SK-N-MC (cell line): ENCODE measurements around the gene LHX5.
A peak's percentile ranks its signal among the peaks of the same experiment; 100 is the strongest.

Experiments
- DNase-seq: peaks from one replicate; pipeline ENCODE4 v3.0.0-alpha.2; 2011; ENCODE audit warnings: low read depth, low spot score
- H3K27ac ChIP-seq: fragments of 200-600 bp; sonication (generic); 2 replicates; pipeline ENCODE4 v1.5.1; 2016; ENCODE audit warnings: mixed run types
- H3K36me3 ChIP-seq: fragments of 200-600 bp; sonication (generic); 2 replicates; pipeline ENCODE4 v1.6.1; 2017; ENCODE audit warnings: antibody characterized with exemption, low read length, mixed read lengths; ENCODE audit not compliant: insufficient read depth
- H3K4me3 ChIP-seq: fragments of 200-600 bp; sonication (generic); 2 replicates; pipeline ENCODE4 v1.5.1; 2016
- H3K9ac ChIP-seq: fragments of 200-600 bp; sonication (generic); 2 replicates; pipeline ENCODE4 v1.8.0; 2017; ENCODE audit warnings: mixed run types, mixed read lengths; ENCODE audit not compliant: insufficient read length
- H3K9me3 ChIP-seq: fragments of 200-600 bp; sonication (generic); 2 replicates; pipeline ENCODE4 v1.6.1; 2017; ENCODE audit warnings: low read depth, mild to moderate bottlenecking, antibody characterized with exemption, low read length, moderate library complexity, mixed read lengths
- EZH2 ChIP-seq: fragments of 200-600 bp; sonication (generic); IDR thresholded peaks from one replicate; pipeline ENCODE4 v1.6.1; 2017; ENCODE audit warnings: antibody characterized with exemption
- FOXP2 ChIP-seq: optimal IDR thresholded peaks from 2 replicates; pipeline ENCODE3; 2011; ENCODE audit warnings: mild to moderate bottlenecking, moderate library complexity; ENCODE audit not compliant: insufficient read depth; ENCODE audit errors: extremely low read length, control extremely low read depth
- POLR2AphosphoS5 ChIP-seq: IDR thresholded peaks from 2 replicates; pipeline ENCODE4 v1.6.1; 2012; ENCODE audit warnings: mild to moderate bottlenecking, low read depth, low read length, borderline replicate concordance

Gene LHX5

DNA sequence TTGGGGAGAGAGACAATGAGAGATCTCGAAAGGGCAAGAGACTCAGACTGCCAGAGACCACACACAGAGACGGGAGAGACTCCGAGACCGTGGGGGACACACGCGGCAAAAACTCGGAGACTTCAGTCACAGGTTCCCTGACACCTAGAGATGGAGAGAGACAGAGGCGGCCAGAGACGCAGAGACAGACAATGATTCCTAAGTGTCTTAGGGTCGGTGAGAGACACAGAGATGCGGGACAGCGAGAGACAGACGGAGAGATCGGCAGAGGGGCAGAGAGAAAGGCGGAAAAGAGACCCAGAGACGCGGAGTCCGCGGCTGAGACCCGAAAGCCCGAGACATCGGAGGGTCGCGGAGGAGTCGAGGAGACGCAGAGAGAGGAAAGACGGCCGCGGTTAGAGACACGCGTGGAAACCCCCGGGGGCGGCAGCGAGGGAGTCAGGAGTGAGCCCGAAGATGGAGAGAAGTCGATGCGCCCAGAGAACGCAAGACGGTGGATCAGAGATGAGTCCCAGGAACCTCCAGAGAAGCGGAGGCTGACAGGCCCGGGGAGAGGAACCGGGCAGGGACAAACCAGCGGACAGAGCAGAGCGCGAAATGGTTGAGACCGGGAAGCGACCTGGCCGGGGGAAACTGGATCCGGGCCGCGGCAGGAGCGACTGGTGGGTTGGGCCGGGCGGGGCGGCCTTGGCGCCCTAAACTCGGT, 7.8 kb downstream of the LHX5 start:
- H3K36me3 ChIP-seq = no peaks in the 10 kb centered on the region
- no peak for TF ChIP-seq POLR2AphosphoS5
- TF ChIP-seq EZH2 = peak; percentile 49
- TF ChIP-seq FOXP2 = no peak
- DNase-seq = no peak
- H3K9me3 ChIP-seq = no peaks in the 10 kb centered on the region
- no peak overlapping the region for H3K27ac ChIP-seq
- H3K9ac ChIP-seq = no peak overlapping the region
- no peak overlapping the region for H3K4me3 ChIP-seq

- no peak overlapping the region for H3K9ac ChIP-seq
- no peak overlapping the region for H3K27ac ChIP-seq
- no peaks in the 10 kb centered on the region for H3K9me3 ChIP-seq
- TF ChIP-seq FOXP2 (no peak), EZH2 (peak; percentile 94)
- no peaks in the 10 kb centered on the region for H3K36me3 ChIP-seq
- H3K4me3 ChIP-seq = no peak overlapping the region
- DNase-seq = no peak
Measured at GRCh38 chr12:113462998-113463745, 8.5 kb downstream of the LHX5 start.

DNA sequence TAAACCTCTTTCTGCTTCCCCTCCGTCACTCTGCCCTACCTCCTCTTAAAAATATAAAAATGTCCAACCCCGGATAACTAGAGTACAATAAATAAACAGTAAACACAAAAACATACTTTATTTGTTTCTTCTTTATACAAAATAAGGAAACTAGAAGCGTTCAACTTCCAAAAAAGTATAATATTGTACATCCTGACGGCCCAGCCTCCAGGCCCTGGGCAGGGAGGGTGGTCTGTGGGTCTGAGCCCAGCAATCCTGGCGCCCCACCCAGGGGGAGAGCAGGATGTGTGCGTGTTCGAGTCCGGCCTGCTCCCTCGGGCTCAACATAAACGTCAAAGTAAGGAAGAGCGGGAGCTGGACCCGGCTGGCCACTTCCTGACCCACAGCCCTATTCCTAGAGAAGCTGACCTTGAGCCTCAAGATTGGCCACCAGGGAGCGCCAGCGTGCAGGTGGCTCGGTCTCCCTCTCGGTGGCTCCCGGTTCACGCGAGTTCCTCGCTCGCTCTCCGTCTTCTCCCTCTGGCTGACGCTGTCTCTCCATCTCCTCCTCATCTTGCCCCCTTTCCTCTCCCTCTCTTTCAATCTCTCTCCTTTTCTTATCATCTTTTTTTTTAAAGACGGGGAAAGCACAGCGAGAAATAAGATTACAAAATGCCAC, 9.4 kb downstream of the LHX5 start:
- no peak overlapping the region for H3K27ac ChIP-seq
- no peak for TF ChIP-seq EZH2
- DNase-seq = no peak
- no peak overlapping the region for H3K9ac ChIP-seq
- H3K4me3 ChIP-seq = no peak overlapping the region
- no peaks in the 10 kb centered on the region for H3K9me3 ChIP-seq
- H3K36me3 ChIP-seq = no peaks in the 10 kb centered on the region

DNA sequence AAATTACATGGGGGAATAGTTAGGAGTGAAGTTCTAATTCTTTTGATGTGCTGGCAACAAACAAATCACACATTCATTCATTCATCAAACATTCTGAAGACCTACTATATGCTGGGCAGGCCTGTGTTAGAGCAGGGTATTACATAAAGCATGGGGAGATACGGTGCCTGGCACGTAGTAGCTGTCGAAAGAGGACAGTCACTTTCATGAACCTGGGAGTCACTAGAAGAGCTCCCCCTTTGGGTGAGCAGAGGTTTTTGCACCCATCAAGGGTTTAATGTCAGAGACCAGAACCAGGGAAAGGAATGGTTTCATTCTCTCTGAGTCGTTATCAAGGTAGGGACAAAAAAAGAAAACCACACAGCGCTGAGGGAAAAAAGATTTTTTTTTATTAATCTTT, 10.0 kb downstream of the LHX5 start:
- no peak overlapping the region for H3K27ac ChIP-seq
- no peak overlapping the region for H3K4me3 ChIP-seq
- DNase-seq = no peak
- H3K36me3 ChIP-seq = no peaks in the 10 kb centered on the region
- TF ChIP-seq POLR2AphosphoS5 (no peak), FOXP2 (no peak)
- no peaks in the 10 kb centered on the region for H3K9me3 ChIP-seq
- no peak overlapping the region for H3K9ac ChIP-seq

DNA sequence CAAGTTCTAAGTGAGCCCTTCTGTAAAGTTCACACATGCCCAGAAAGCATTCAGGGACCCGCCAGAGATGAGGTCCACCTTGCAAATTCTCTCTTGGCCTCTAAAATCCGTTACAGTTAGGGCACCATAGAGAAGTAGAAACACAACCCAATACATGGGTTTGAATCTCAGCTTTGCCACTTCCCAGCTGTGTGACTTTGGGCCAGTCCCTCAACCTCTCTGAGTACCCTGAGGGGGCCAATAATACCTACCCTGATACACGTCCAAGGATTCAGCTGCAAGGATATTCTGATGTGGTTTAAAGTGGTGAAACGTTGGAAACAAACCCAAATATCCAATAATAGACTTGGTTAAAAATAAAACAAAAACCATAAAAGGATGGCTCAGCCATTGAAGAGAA, 11.7 kb downstream of the LHX5 start:
- DNase-seq = no peak
- Histone ChIP-seq H3K36me3 (no peaks in the 10 kb centered on the region), H3K9me3 (no peaks in the 10 kb centered on the region), H3K27ac (no peak overlapping the region), H3K9ac (no peak overlapping the region), H3K4me3 (no peak overlapping the region)
- TF ChIP-seq POLR2AphosphoS5 (no peak), FOXP2 (no peak), EZH2 (no peak)

DNA sequence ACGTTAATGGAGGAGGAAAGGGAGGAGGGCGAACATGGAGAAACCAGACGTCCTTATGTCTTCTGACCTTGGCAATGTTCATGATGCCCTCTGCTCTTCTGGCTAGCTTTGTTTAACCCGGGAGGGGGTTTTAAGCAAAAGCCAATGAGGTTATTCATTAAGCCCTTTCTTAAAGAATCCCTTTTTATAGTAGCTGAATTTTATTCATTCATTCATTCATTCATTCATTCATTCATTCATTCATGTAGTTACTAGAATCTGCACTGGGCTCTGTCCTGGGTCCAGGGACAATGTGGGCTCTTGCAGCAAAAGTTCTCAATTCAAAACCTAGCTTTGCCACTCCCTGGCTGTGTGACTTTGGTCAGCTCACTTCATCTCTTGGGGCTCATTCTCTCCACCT, 14.0 kb downstream of the LHX5 start:
- TF ChIP-seq FOXP2 (no peak), EZH2 (no peak), POLR2AphosphoS5 (no peak)
- Histone ChIP-seq H3K36me3 (no peaks in the 10 kb centered on the region), H3K9me3 (no peaks in the 10 kb centered on the region), H3K9ac (no peak overlapping the region), H3K4me3 (no peak overlapping the region), H3K27ac (no peak overlapping the region)
- no peak for DNase-seq

GRCh38 chr12:113457185-113457584, 14.5 kb downstream of the LHX5 start:
- Histone ChIP-seq H3K9ac (no peak overlapping the region), H3K4me3 (no peak overlapping the region), H3K9me3 (no peaks in the 10 kb centered on the region), H3K27ac (no peak overlapping the region), H3K36me3 (no peaks in the 10 kb centered on the region)
- TF ChIP-seq EZH2 (no peak), POLR2AphosphoS5 (no peak)
- DNase-seq = no peak

DNA sequence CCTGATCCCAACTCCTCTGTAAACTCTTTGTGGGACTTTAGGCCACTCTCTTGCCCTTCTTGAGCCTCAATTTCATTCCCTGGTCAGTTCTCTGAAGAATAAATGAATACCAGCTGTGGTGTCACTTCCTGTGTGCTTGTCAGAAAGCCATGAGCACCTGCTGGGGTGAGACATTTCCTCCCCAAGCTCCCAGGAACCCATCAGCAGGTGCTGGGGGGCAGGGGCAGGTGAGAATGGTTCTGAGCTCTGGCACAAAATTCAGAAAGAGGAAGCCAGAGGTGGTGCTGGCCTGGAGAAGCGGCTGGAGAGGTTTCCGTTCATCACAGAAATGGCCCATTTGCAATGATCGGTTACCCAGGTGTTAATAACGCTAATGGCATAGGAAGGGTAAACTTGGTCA, 14.9 kb downstream of the LHX5 start:
- Histone ChIP-seq H3K27ac (no peak overlapping the region), H3K9ac (no peak overlapping the region), H3K9me3 (no peaks in the 10 kb centered on the region), H3K36me3 (no peaks in the 10 kb centered on the region), H3K4me3 (no peak overlapping the region)
- DNase-seq = no peak
- TF ChIP-seq FOXP2 = no peak
- TF ChIP-seq EZH2 = no peak
- no peak for TF ChIP-seq POLR2AphosphoS5
